GM21367 (cell line): ENCODE results near the gene MRLN.

ENCODE experiments used
- ATAC-seq: cut with Tn5 transposase; IDR thresholded peaks from one replicate; pipeline ENCODE4 v1.9.1; 2021; ENCODE audit not compliant: unreplicated experiment

Gene MRLN

GRCh38 chr10:59706851-59707797, 46.1 kb downstream of the MRLN start:
- no peak for ATAC-seq

DNA sequence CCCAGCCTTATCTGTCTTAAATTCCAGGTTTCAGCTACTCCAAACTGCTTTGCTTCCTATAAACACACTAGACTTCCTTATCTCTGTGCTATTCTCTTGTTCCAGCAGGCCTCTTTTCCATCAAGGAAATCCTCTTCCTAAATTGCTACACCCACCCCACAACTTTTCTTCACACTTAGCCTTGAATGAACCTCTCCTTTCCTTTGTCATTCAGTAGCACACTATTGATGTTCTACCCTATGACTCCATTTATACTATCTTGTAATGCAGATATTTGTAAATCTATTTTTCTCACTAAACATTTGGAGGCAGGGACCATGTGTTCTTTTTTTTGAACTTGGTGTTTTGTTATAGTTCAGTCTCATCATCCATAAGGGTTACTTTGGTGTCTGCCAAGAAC, 47.3 kb downstream of the MRLN start:
- no peak for ATAC-seq

DNA sequence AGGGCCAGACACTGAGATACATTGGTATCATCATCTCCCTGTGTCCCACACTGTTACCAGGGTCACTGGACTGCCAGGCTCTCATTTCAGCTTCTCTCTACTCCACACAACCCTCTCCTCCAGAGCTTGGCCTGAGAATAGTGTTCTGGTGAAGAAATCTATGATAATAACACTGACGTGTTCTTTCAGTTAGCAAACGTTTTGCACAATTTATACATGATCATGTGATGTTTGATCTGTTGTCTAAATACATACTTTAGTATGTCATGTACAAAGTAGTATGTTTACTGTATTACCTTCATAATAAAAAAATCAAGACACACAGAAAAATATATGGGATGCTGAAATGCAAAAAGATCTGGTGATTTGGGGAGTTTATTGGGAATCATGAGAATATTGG, 48.6 kb downstream of the MRLN start:
- ATAC-seq, result no peak

GRCh38 chr10:59702347-59702746, 50.9 kb downstream of the MRLN start:
- ATAC-seq, result no peak

DNA sequence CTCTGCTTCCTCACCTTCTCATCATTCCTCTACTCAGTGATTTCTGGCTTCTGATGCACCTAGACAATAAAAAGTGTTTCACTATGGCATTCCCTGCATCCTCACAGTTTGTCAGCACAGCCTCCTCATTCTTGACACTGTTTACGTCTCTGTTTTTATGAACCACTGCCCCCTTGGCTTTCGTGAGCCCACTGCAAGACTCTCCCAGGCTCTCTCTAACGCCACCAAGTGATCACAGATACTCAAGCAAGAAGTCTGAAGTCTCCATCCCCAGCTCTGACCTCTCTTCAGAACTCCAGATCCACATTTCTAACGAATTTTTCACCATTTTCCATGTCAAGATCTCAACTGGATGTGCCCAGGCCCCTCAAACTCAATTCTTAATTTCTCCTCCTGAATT, 52.5 kb downstream of the MRLN start:
- ATAC-seq, result no peak

DNA sequence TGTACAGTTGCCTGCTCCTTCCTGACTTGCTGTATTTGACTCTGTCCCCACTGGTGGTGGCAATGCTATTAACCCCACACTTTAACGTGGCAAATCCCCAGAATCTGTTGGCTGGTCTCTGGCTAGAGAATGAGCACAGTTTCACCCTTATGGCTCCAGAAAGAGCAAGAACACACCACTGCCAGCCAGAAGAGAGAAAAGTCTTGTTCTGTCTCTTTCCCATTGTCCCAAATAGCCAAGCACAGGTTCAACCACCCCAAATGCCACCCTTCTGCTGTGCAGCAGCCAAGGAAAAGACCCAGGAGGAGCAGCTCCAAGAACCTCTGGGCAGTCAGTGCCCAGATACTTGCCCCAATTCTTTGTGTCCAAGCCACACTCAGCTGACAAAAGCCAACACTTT, 54.9 kb downstream of the MRLN start:
- ATAC-seq, result no peak

- no peak for ATAC-seq
Measured at GRCh38 chr10:59695637-59696036, 57.6 kb downstream of the MRLN start.

DNA sequence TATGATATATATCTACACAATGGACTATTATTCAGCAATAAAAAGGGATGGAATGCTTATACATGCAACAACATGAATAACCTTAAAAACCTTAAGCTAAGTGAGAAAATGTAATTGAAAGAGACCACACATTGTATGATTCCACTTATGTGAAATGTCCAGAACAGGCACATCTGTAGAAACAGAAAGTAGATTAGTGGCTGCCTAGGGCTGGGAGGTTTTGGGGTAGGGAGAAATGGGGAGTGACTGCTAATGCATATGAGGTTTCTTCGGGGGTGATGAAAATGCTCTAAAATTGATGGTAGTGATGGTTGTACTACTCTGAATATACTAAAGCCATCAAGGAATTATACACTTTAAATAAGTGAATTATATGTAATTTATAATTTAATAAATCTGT, 58.3 kb downstream of the MRLN start:
- no peak for ATAC-seq

DNA sequence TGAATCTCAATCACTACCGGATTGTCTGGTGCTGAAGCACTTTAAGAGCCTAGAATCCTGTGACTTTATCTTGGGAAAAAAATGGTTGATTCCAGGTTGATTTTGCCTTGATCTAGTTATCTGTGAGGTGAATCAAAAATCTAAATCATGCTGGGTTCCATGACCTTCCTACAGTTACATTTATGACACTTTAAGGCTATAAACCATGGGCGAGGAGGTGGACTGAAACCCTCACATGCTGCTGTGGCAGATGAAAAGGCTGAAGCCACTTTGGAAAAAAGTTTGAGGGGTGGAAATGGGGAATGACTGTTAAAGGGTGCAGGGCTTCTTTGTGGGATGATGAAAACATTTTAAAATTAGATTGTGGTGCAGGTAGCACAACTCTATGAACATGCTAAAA, 61.1 kb downstream of the MRLN start:
- ATAC-seq, result no peak

DNA sequence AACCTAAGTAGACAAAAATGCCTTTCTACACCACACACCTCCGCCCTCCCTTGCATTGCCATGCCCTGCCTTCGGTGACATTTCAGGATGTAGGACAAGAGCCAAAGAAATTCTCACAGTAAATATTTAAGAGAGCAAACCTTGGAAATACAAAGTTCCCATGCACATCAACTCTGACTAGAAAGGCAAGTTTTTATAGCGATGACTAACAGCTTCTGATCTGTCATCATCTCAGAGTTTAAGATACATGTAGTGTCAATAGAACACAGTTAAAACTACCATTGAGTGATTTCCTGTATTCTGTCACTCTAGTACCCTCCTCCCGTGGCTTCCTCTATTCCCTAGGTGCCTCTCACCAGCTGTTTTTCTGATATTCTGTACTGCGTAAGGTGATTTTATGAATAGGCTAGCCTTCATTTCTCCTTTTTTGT, 64.3 kb downstream of the MRLN start:
- no peak for ATAC-seq

GRCh38 chr10:59687657-59688056, 65.6 kb downstream of the MRLN start:
- no peak for ATAC-seq
